HEK293T (cell line): ENCODE data around the gene SMIM45.

Experiments used
- BHLHE40 ChIP-seq: fragments of 450-650 bp; IDR thresholded peaks from 2 replicates; pipeline ENCODE4 v1.6.1; 2016; ENCODE audit warnings: mild to moderate bottlenecking, moderate library complexity, borderline replicate concordance
- PKNOX1 ChIP-seq: fragments of 450-650 bp; IDR thresholded peaks from 2 replicates; pipeline ENCODE4 v1.6.1; 2016
- SP1 ChIP-seq: fragments of 450-650 bp; IDR thresholded peaks from 2 replicates; pipeline ENCODE4 v1.6.1; 2017
- SUZ12 ChIP-seq: fragments of 450-650 bp; IDR thresholded peaks from 2 replicates; pipeline ENCODE4 v1.6.1; 2016; ENCODE audit warnings: mild to moderate bottlenecking
- TARDBP ChIP-seq: fragments of 450-650 bp; IDR thresholded peaks from 2 replicates; pipeline ENCODE4 v1.6.1; 2016
- ZNF384 ChIP-seq: fragments of 450-650 bp; IDR thresholded peaks from 2 replicates; pipeline ENCODE4 v1.6.1; 2016

- TF ChIP-seq BHLHE40 = no peak
- no peak for TF ChIP-seq SUZ12
- TF ChIP-seq ZNF384 = no peak
- TF ChIP-seq SP1 = no peak
- no peak for TF ChIP-seq PKNOX1
- TF ChIP-seq TARDBP = no peak
Measured at GRCh38 chr22:41906822-41907221, 45.1 kb upstream of the SMIM45 start.
